ENCODE data around the gene MOV10.

DNA sequence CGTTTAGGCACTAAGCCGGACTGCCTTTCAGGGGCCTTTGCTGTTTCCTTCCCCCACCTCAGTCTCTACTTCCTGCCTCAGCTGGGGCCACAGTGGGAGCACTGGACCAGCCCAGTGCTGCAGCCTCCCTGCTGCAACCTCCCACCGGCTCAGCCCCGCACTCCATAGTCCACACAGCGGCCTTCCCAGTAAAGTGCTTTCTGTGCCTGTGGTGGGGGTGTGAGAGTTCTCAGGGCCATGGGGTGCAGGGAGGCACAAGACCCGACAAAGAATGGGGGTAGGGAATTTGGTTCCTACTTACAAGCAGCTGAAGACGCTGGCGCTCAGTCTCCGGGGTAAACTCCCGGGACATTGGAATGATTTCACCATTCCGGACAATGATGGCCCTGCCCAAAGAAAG, 37.2 kb downstream of the MOV10 start:
- TF ChIP-seq, protein P1, sequence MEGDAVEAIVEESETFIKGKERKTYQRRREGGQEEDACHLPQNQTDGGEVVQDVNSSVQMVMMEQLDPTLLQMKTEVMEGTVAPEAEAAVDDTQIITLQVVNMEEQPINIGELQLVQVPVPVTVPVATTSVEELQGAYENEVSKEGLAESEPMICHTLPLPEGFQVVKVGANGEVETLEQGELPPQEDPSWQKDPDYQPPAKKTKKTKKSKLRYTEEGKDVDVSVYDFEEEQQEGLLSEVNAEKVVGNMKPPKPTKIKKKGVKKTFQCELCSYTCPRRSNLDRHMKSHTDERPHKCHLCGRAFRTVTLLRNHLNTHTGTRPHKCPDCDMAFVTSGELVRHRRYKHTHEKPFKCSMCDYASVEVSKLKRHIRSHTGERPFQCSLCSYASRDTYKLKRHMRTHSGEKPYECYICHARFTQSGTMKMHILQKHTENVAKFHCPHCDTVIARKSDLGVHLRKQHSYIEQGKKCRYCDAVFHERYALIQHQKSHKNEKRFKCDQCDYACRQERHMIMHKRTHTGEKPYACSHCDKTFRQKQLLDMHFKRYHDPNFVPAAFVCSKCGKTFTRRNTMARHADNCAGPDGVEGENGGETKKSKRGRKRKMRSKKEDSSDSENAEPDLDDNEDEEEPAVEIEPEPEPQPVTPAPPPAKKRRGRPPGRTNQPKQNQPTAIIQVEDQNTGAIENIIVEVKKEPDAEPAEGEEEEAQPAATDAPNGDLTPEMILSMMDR (IDR thresholded peaks at IDR 0.05): no peak
- no peak for TF ChIP-seq POLR2A (IDR thresholded peaks at IDR 0.05)
